ENCODE results near the gene SLAMF9. TPM values are rescaled to one million over a fixed set of nuclear protein-coding genes. Genes with fewer than 3 reads are reported as not detected.

Gene SLAMF9
- total RNA-seq, 1 donor from 2014 or later, result not detected

DNA sequence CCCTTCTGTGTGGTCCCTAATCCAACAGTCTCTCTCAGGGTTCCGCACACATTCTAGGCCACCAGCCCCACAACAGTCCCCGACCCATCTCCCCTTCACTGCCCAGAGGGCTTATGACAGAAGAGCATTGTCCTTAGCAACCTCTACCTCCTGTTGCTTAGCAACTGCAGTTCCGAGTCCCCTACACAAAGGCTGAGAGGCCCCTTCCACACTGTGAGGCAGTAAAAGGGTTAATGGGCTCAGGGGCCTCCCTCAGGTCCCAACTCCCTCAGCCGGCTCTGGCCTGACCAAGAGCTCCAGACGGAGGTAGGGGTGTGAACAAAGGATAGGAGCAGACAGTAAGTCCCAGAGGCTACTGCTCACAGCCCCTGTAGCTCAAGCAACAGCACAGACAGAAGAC, 12.9 kb downstream of the SLAMF9 start:
- Histone ChIP-seq H3K36me3 (no peaks in the 10 kb centered on the region), H3K4me3 (no peak overlapping the region), H3K9me3 (replicated peaks) (no peaks in the 10 kb centered on the region), H3K27me3 (ENCODE audit: low read depth) (peaks cover 31% of the 10 kb centered on the region), H3K27ac (replicated peaks) (no peak overlapping the region), H3K4me1 (peaks cover 26% of the 10 kb centered on the region)
- intact Hi-C loops (cut with micrococcal nuclease), result loop anchor here (10.0 kb wide), 1 partner anchor 146 kb away; no protein-coding TSS in a partner anchor
- no peak for DNase-seq
- TF ChIP-seq, protein P1, sequence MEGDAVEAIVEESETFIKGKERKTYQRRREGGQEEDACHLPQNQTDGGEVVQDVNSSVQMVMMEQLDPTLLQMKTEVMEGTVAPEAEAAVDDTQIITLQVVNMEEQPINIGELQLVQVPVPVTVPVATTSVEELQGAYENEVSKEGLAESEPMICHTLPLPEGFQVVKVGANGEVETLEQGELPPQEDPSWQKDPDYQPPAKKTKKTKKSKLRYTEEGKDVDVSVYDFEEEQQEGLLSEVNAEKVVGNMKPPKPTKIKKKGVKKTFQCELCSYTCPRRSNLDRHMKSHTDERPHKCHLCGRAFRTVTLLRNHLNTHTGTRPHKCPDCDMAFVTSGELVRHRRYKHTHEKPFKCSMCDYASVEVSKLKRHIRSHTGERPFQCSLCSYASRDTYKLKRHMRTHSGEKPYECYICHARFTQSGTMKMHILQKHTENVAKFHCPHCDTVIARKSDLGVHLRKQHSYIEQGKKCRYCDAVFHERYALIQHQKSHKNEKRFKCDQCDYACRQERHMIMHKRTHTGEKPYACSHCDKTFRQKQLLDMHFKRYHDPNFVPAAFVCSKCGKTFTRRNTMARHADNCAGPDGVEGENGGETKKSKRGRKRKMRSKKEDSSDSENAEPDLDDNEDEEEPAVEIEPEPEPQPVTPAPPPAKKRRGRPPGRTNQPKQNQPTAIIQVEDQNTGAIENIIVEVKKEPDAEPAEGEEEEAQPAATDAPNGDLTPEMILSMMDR (IDR thresholded peaks at IDR 0.05; ENCODE audit: borderline replicate concordance), result no peak

DNA sequence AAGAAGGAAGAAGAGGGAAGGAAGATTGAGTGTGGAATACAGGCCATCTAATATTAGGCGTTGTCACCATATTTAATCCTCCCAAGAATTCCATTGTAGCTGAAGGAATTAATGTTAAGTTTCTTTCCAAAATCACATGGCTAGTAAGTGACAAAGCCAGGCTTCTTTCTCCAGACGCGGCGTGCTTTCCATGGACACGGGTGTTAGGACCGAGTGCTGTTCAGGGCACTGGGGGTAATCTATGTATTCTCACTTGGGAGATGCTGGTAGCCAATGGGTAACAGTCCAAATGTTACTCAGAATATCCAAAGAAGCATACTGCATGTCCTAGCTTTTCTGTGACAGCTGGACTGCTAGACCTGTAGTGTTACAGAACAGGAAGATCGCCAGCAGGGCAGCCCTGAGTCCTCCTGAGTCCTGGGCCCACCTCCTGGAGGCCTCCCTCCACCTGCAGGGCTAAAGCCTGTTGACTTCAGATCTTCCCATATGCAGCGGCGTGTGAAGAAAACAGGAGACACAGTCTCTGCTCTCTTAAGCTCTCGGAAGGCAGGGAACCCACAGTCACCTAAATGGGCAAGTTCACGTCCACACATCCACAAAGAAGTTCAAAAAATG, 13.9 kb downstream of the SLAMF9 start:
- Histone ChIP-seq H3K27me3 (ENCODE audit: low read depth) (peaks cover 31% of the 10 kb centered on the region), H3K9me3 (replicated peaks) (no peaks in the 10 kb centered on the region), H3K4me3 (no peak overlapping the region), H3K27ac (replicated peaks) (no peak overlapping the region), H3K36me3 (no peaks in the 10 kb centered on the region), H3K4me1 (peaks cover 17% of the 10 kb centered on the region)
- intact Hi-C loops (cut with micrococcal nuclease), result loop anchor here (10.0 kb wide), 1 partner anchor 145 kb away; no protein-coding TSS in a partner anchor
- no peak for DNase-seq
- TF ChIP-seq, protein P1 (IDR thresholded peaks at IDR 0.05; ENCODE audit: borderline replicate concordance), result no peak

DNA sequence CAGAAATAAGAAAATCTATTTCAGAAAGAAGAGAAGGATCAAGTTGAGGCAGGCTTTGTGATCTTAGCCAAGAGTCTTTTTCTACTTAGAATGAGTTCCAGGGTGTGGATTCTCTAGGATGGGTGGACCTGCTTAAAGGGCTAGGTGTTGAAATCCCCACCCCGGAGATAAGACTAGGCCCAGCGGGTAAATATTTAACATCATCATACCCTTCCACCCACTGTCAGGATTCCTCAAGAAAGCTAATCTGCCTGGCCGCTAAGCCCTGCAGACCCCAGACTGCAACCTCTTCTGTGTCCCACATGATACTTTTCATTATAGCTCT, 14.4 kb downstream of the SLAMF9 start:
- H3K9me3 ChIP-seq (replicated peaks), result no peaks in the 10 kb centered on the region
- peaks cover 26% of the 10 kb centered on the region for H3K27me3 ChIP-seq (ENCODE audit: low read depth)
- intact Hi-C loops (cut with micrococcal nuclease), result loop anchor here (10.0 kb wide), 1 partner anchor 145 kb away; no protein-coding TSS in a partner anchor
- H3K4me3 ChIP-seq, result no peak overlapping the region
- H3K36me3 ChIP-seq, result no peaks in the 10 kb centered on the region
- H3K4me1 ChIP-seq, result peaks cover 12% of the 10 kb centered on the region
- TF ChIP-seq, protein P1 (IDR thresholded peaks at IDR 0.05; ENCODE audit: borderline replicate concordance), result no peak
- H3K27ac ChIP-seq (replicated peaks), result no peak overlapping the region
- no peak for DNase-seq

DNA sequence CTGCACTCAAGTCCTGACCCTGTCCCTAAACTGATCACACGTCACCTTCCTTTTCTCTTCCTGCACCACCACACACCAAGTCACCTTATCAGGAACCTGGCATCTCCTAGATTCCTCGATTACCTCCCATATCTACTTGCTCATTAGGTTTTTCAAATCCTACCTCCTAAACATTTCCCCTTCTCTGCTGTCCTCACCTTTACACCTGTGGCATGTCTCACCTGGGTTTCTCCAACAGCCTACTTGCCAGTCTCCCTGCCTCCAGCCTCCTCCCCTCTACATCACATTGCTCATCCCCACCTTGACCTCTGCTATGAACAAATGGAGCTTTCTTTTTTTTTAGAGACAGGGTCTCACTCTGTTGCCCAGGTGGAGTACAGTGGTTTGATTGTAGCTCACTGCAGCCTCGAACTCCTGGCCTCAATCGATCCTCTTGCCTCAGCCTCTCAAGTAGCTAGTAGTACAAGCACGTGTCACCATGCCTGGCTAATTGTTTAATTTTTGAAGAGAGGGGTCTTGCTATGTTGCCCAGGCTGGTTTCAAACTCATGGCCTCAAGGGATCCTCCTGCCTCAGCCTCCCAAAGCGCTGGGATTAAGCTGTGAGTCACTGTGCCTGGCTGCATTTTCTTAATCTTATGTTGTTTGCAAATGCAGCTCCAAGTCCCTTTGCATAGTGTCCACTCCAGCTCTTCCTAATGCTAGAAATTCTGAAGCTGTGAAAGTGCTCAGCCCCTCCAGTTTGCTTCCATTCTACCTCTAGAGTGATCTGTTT, 14.9 kb downstream of the SLAMF9 start:
- Histone ChIP-seq H3K4me3 (no peak overlapping the region), H3K9me3 (replicated peaks) (no peaks in the 10 kb centered on the region), H3K27ac (replicated peaks) (no peak overlapping the region), H3K36me3 (no peaks in the 10 kb centered on the region), H3K27me3 (ENCODE audit: low read depth) (peaks cover 21% of the 10 kb centered on the region), H3K4me1 (peaks cover 12% of the 10 kb centered on the region)
- DNase-seq, result no peak
- TF ChIP-seq, protein P1 (IDR thresholded peaks at IDR 0.05; ENCODE audit: borderline replicate concordance), result no peak
- intact Hi-C loops (cut with micrococcal nuclease), result no loop called here

DNA sequence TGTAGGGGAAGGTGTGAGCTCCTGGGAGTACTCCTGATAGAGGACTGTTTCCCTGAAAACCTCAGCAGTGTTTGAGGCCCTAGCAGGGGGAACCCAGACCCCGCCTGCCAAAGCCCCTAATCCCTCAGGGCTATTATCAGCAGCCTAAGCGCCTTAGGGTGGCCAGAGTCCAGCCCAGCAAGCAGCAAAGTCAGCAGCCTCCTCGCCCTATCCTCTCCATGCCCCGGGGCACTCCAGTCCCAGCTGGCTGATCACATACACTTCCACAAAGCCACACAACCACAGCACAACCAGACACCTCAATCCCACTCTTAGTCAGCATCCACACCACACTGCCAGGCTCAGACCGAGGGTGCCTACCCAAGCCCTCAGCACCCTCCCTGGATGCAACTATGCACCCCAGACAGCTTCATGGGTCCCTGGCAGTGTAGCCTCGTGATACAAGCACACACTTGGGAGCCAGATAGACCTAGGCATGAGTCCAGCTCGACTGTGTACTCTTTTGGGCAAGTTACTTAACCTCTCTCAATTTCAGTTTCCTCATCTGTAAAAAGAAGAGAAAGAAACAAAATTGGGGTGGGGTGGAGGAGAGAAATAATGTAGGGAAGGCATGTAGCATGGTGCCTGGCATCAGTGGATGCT, 15.7 kb downstream of the SLAMF9 start:
- Histone ChIP-seq H3K4me3 (no peak overlapping the region), H3K27me3 (ENCODE audit: low read depth) (peaks cover 14% of the 10 kb centered on the region), H3K27ac (replicated peaks) (no peak overlapping the region), H3K4me1 (peaks cover 12% of the 10 kb centered on the region), H3K9me3 (replicated peaks) (no peaks in the 10 kb centered on the region), H3K36me3 (no peaks in the 10 kb centered on the region)
- no peak for DNase-seq
- TF ChIP-seq, protein P1 (IDR thresholded peaks at IDR 0.05; ENCODE audit: borderline replicate concordance), result no peak
- intact Hi-C loops (cut with micrococcal nuclease), result no loop called here
